ENCODE measurements around the gene SH3GLB1. TPM values are rescaled to one million over a fixed set of nuclear protein-coding genes. Genes with fewer than 3 reads are reported as not detected.
"Not testable (repeated sequence)": the region's sequence is repeated elsewhere in the genome, so short reads cannot be mapped to it uniquely, and the experiment has no call there.

SH3GLB1 gene
- 10 to 100 TPM; 51.5 to 66.1 TPM for total RNA-seq

GRCh38 chr1:86704458-86704971 is at the start of gene SH3GLB1:
TSS of gene SH3GLB1 (plus strand) at chr1:86704576. CDS start at chr1:86704900, 324 bp downstream.
- H3K4me3 ChIP-seq: peak within 1 kb of the TSS; percentile 77 to 82
- H3K36me3 ChIP-seq: no peaks in the 10 kb centered on the region
- peaks cover 0 to 45% of the 10 kb centered on the region in 2 donors for H3K4me1 ChIP-seq
- peak; percentile 96 for TF ChIP-seq CTCF (IDR thresholded peaks at IDR 0.05)
- peak within 1 kb of the TSS; percentile 94 to 97 for H3K27ac ChIP-seq
- DNase-seq (ENCODE audit: low spot score): peak; percentile 85
- H3K27me3 ChIP-seq: no peaks in the 10 kb centered on the region
- no peaks in the 10 kb centered on the region for H3K9me3 ChIP-seq

DNA sequence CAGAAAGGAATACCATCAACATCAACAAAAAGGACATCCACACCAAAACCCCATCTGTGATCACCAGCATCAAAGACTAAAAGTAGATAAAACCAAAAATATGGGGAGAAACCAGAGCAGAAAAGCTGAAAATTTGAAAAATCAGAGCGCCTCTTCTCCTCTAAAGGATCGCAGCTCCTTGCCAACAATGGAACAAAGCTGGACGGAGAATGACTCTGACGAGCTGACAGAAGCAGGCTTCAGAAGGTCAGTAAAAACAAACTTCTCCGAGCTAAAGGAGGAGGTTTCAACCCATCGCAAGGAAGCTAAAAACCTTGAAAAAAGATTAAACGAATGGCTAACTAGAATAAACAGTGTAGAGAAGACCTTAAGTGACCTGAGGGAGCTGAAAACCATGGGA is 46.0 kb upstream of the SH3GLB1 start:
- H3K9me3 ChIP-seq; H3K27me3 ChIP-seq; H3K36me3 ChIP-seq; H3K4me1 ChIP-seq; H3K4me3 ChIP-seq; DNase-seq (ENCODE audit: low spot score); H3K27ac ChIP-seq: not testable (repeated sequence)

- DNase-seq (ENCODE audit: low spot score): no peak
- TF ChIP-seq CTCF (IDR thresholded peaks at IDR 0.05): no peak
- H3K9me3 ChIP-seq: peaks cover 0 to 18% of the 10 kb centered on the region in 2 donors
- H3K27me3 ChIP-seq: no peaks in the 10 kb centered on the region
- H3K4me1 ChIP-seq: no peaks in the 10 kb centered on the region
- H3K4me3 ChIP-seq: no peak overlapping the region
- H3K27ac ChIP-seq: no peak overlapping the region
- H3K36me3 ChIP-seq: no peaks in the 10 kb centered on the region
Observed at GRCh38 chr1:86666368-86666767, 38.0 kb upstream of the SH3GLB1 start.

GRCh38 chr1:86687595-86687994 is 16.8 kb upstream of the SH3GLB1 start:
- TF ChIP-seq CTCF (IDR thresholded peaks at IDR 0.05): no peak
- Histone ChIP-seq H3K27ac (no peak overlapping the region), H3K27me3 (no peaks in the 10 kb centered on the region), H3K4me3 (no peak overlapping the region), H3K36me3 (no peaks in the 10 kb centered on the region), H3K4me1 (no peaks in the 10 kb centered on the region), H3K9me3 (no peaks in the 10 kb centered on the region)
- no peak for DNase-seq (ENCODE audit: low spot score)

DNA sequence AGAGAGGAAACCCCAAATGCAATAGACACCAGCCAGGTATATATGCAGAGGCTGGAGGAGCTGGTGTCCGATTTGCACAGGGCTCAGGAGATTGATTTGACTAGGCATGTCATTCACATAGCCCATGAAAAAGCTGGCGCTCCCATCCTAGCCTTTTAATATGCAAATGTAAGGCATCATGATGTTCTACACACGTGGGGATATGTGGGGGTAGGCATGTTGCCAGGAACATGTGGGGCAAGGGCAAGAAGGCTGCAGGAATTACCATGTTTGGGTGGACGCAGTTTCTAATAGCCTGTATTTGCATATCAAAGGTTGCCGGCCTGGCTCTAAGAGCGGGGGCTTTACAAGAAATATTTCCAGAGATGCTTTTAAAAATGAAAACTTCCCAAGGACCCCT is 11.7 kb upstream of the SH3GLB1 start:
- no peak for DNase-seq (ENCODE audit: low spot score)
- Histone ChIP-seq H3K27ac (no peak overlapping the region), H3K36me3 (no peaks in the 10 kb centered on the region), H3K4me3 (no peak overlapping the region), H3K27me3 (no peaks in the 10 kb centered on the region), H3K9me3 (no peaks in the 10 kb centered on the region), H3K4me1 (no peaks in the 10 kb centered on the region)
- TF ChIP-seq CTCF (IDR thresholded peaks at IDR 0.05): no peak

DNA sequence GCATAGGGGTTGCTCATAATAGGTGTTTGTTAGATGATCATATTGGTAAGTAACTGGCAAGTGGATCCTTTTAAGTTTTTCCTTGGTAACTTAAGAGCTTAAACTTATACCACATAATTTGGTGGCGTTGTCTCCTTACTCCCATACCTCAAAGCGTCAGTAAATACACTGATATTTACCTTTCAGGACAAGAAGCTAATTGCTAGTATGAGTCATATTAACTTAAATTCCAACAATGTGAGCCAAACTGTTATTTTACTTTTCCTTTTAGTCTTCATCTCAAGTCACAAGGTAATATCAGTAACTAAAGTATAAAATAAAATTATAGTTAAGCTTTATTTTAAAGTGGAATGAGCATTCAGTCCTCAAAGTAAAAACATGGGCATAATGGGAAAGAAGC is 9.0 kb upstream of the SH3GLB1 start:
- DNase-seq (ENCODE audit: low spot score): no peak
- Histone ChIP-seq H3K9me3 (no peaks in the 10 kb centered on the region), H3K4me1 (no peaks in the 10 kb centered on the region), H3K27ac (no peak overlapping the region), H3K27me3 (no peaks in the 10 kb centered on the region), H3K36me3 (no peaks in the 10 kb centered on the region), H3K4me3 (no peak overlapping the region)
- no peak for TF ChIP-seq CTCF (IDR thresholded peaks at IDR 0.05)
